Kidney epithelial cell (primary cell): Measurements from ENCODE around the gene GABRA4. TPM values are rescaled to one million over a fixed set of nuclear protein-coding genes. Genes with fewer than 3 reads are reported as not detected.

Source experiments
- DNase-seq: peaks from one replicate; pipeline ENCODE4 v3.0.0-alpha.2; 2010; ENCODE audit warnings: low read depth
- H3K27me3 ChIP-seq: 2 replicates; pipeline ENCODE4 v1.6.0; 2011; ENCODE audit warnings: low read length; ENCODE audit not compliant: control insufficient read depth, insufficient read depth
- H3K36me3 ChIP-seq: 2 replicates; pipeline ENCODE4 v1.5.1; 2011; ENCODE audit warnings: low read length; ENCODE audit not compliant: control insufficient read depth, insufficient read depth
- H3K4me3 ChIP-seq: 2 replicates; pipeline ENCODE4 v1.5.1; 2011; ENCODE audit warnings: low read depth, mild to moderate bottlenecking, control low read depth, low read length
- CTCF ChIP-seq: IDR thresholded peaks from 2 replicates; pipeline ENCODE4 v1.5.1; 2011; ENCODE audit warnings: mild to moderate bottlenecking, moderate library complexity, low read length, control low read depth, inconsistent platforms; ENCODE audit not compliant: insufficient read depth, poor library complexity, severe bottlenecking
- total RNA-seq: library from RNA; depleted of rRNA; stranded (reverse); fragments of >200 nt; gene quantifications from 2 replicates; pipeline ENCODE4 v1.2.3, GENCODE V29; 2015

Gene GABRA4
- total RNA-seq, 1 donor from 2014 or later, result not detected

- no peak for DNase-seq
- H3K27me3 ChIP-seq, result no peaks in the 10 kb centered on the region
- no peak for TF ChIP-seq CTCF
- H3K4me3 ChIP-seq, result no peak overlapping the region
- no peaks in the 10 kb centered on the region for H3K36me3 ChIP-seq
Measured at GRCh38 chr4:46977245-46977644, 16.1 kb downstream of the GABRA4 start.

- no peak overlapping the region for H3K4me3 ChIP-seq
- H3K27me3 ChIP-seq, result no peaks in the 10 kb centered on the region
- DNase-seq, result no peak
- no peaks in the 10 kb centered on the region for H3K36me3 ChIP-seq
- no peak for TF ChIP-seq CTCF
Measured at GRCh38 chr4:46975812-46976553, 17.4 kb downstream of the GABRA4 start.

GRCh38 chr4:46974891-46975543, 18.4 kb downstream of the GABRA4 start:
- Histone ChIP-seq H3K4me3 (no peak overlapping the region), H3K36me3 (no peaks in the 10 kb centered on the region), H3K27me3 (no peaks in the 10 kb centered on the region)
- no peak for DNase-seq
- TF ChIP-seq CTCF, result no peak

- H3K27me3 ChIP-seq, result no peaks in the 10 kb centered on the region
- no peak for TF ChIP-seq CTCF
- no peaks in the 10 kb centered on the region for H3K36me3 ChIP-seq
- no peak overlapping the region for H3K4me3 ChIP-seq
- DNase-seq, result no peak
Measured at GRCh38 chr4:46968847-46969246, 24.5 kb downstream of the GABRA4 start.

GRCh38 chr4:46967631-46968030, 25.8 kb downstream of the GABRA4 start:
- Histone ChIP-seq H3K36me3 (no peaks in the 10 kb centered on the region), H3K4me3 (no peak overlapping the region), H3K27me3 (no peaks in the 10 kb centered on the region)
- no peak for TF ChIP-seq CTCF
- DNase-seq, result no peak
